GM21526 (cell line): ENCODE results near the gene ZNF444.
"Not testable (repeated sequence)": the region's sequence is repeated elsewhere in the genome, so short reads cannot be mapped to it uniquely, and the experiment has no call there.

Experiments
- ATAC-seq: cut with Tn5 transposase; IDR thresholded peaks from one replicate; pipeline ENCODE4 v1.9.1; 2021; ENCODE audit warnings: moderate library complexity; ENCODE audit not compliant: unreplicated experiment, low FRiP score

The ZNF444 gene

DNA sequence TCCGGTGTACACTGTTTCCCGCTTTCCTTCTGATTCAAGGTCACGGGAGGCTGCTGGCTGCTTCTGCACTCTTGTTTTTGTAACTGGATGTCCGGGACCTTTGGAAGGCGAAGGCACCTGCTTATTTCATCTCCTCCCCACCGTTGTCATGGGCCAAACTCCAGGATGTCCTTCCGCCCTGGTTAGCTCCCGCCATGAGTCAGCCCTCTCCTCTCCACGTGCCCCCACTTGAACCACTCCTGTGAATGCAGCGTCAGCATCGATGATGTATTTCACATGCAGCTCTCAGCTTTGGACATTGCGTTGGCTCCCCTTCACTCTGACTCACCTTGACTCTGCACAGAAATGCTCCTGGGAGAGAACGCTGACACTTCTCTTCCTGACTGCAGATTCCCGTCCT lies 29.2 kb downstream of the ZNF444 start:
- ATAC-seq = no peak

DNA sequence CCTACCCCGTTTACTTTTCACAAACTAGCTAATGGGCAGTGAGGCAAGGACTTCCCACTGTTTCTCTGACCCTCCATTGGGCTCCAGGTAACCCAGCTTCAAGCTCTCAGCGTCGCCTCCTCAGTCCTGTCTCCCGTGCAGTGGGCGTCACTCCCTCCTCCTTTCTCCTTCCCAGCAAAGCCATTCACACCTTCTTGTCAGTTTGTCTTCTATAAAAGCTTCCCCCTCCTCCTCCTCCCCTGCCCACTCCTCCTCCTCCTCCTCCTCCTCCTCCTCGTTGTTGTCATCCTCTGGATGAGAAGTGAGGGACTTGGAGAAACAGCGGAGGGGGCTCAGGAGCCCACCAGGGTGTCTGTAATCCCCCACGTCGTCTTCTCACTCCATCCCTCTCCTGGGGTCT lies 33.0 kb downstream of the ZNF444 start:
- ATAC-seq = no peak

DNA sequence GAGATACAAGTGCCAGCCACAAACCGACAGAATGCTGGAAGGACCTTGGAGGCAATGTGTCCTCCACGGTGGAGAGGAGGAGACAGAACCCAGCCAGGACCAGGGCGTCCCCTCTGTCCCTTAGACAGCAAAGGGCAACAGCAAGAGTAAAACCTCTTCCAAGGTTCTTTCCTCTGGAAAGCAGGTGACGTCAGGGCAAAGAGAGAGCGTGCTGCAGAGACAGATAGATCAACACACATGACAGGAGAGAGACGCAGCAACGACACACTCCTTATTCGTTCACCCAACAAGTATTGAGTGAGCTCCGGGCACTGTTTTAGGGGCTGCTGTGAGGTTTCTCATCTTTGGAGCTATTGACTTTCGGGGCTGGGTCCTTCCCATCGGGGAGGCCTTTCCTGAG lies 33.5 kb downstream of the ZNF444 start:
- no peak for ATAC-seq

DNA sequence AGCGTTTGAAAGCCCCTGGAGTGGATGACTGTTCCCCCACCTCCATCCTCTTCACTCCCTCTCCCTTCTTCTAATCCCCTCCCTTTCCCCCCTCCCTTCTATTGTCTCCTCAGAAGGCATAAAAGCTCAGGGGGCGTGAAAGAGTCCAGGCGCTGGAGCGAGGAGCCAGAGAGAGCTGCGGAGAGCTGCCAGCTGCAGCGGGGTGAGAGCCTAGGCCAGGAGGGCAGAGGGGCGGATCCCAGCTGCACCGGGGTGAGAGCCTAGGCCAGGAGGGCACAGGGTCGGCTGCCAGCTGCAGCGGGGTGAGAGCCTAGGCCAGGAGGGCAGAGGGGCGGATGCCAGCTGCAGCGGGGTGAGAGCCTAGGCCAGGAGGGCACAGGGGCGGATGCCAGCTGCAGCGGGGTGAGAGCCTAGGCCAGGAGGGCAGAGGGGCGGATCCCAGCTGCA lies 34.8 kb downstream of the ZNF444 start, which contains the start of gene GALP:
TSS of gene GALP (plus strand) at position 148 of the 447 bp plus-strand sequence. CDS start 1,101 bp downstream, outside the sequence.
- ATAC-seq = not testable (repeated sequence)

DNA sequence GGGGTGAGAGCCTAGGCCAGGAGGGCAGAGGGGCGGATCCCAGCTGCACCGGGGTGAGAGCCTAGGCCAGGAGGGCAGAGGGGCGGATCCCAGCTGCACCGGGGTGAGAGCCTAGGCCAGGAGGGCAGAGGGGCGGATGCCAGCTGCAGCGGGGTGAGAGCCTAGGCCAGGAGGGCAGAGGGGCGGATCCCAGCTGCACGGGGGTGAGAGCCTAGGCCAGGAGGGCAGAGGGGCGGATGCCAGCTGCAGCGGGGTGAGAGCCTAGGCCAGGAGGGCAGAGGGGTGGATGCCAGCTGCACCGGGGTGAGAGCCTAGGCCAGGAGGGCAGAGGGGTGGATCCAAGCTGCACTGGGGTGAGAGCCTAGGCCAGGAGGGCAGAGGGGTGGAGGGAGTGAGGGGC lies 35.2 kb downstream of the ZNF444 start:
- not testable (repeated sequence) for ATAC-seq

DNA sequence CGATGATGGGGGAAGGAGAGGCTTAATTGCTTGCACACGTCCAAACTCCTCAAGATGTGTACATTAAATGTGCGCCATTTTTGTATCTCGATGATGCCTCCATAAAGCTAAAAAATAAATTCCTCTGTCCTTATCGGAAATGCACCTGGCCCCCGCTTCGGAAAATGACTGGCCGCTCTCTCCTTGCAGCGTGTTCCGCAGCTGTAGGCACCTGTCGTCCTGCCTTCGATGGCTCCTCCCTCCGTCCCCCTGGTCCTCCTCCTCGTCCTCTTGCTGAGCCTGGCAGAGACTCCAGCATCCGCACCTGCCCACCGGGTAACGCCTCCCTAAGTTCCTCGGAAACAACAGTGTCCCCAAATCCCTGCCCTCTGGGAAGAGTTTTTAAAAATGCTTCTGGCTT lies 35.8 kb downstream of the ZNF444 start:
- ATAC-seq = no peak

DNA sequence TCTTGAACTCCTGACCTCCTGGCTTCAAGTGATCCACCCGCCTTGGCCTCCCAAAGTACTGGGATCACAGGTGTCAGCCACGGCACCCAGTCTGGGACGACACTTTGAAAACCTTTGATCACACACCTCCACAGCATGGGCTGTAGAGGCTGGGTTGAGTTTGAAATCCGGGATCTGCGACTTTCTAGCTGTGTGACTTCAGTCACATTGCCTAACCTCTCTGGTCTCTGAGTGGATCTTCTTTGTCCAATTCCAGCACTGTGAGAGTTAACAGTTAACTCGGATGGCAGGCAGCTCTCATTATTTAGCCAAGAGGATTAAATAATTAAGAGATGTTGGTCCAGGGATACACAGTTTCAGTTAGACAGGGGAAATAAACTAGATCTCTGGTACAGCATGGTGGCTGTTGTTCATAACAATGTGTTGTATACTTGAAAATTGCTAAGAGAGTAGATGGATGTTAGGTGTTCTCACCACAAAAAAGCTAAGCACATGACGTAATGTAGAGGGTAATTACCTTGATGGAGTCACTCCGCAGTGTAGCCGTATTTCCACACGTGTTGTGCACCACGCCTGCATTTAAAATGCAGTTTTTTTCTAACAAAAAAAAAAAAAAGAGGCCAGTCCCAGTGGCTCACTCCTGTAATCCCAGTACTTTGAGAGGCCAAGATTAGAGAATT lies 36.6 kb downstream of the ZNF444 start:
- ATAC-seq = no peak

DNA sequence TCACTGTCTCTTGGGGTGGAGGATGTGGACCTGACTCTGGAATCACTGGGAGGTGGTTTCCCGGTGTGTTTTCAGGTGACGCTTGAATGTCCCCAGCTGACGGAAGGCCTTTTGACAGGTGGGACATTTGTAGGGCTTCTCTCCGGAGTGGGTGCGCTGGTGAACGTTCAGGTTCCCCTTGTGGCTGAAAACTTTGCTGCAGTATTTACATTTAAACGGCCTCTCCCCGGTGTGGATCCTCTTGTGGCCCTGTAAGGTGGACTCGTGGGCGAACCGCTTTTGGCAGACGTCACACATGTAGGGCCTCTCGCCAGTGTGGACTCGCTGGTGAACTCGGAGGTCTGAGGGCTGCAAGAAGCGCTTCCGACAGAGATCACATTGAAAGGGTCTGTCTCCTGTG lies 48.7 kb downstream of the ZNF444 start:
- no peak for ATAC-seq

DNA sequence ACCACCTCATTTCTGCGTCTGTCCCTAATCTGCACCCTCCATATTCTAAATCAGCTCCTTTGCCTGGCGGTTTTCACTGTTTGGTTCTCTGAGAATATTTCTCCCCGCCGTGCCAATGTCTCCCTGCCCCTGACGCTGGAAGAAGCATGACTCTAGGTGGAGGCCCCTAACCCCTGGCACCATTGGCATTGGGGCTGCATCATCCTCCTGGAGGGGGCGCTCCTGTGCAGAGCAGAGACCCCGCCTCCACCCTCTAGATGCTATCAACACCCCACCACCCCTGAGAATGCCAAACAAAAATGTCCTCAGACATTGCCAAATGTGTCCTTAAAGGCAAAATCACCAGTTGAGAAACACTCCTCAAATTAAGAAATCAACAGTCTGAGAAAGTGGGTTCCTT lies 50.0 kb downstream of the ZNF444 start:
- ATAC-seq = no peak

DNA sequence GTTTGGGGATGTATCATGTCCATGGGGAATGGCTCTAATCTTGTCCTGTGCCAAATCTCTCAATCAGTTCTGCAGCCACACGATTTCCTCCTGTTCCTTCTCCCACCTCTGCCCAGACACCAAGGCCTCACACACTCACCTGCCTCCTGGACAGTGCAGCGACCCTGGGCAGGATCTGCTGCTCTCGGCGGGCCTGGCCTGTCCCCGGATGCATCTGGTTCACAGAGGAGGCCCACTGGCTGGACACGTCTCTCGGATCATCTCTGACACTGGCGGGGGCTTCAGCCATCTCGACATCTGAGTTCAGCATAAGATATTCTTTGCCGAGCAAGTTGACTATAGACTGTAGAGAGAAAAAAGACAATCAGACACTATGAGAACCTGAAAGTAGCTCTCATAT lies 50.6 kb downstream of the ZNF444 start:
- no peak for ATAC-seq

DNA sequence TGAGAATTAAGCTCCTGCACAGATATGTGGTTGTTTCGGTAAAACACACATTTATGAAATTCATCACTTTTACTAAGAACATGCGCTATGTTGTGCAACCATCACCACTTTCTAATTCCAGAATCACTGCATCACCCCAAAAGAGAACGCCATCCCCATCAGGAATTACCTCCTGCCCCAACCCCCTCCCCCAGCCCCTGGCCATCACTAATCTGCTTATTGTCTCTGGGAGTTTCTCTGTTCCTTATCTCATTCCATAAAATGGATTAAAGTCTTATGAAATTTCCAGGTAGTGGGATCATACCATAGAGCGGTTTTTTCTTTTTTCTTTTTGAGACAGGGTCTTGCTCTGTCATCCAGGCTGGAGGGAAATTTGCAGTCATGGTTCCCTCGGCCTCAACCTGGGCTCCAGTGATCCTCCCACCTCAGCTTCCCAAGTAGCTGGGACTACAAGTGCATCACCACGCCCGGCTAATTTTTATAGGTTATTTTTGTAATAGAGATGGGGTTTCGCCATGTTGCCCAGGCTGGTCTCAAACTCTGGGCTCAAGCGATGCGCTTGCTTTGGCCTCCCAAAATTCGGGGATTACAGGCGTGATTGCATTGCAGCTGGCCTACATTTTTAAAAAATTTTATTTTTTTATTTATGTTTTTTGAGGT lies 53.0 kb downstream of the ZNF444 start:
- no peak for ATAC-seq

DNA sequence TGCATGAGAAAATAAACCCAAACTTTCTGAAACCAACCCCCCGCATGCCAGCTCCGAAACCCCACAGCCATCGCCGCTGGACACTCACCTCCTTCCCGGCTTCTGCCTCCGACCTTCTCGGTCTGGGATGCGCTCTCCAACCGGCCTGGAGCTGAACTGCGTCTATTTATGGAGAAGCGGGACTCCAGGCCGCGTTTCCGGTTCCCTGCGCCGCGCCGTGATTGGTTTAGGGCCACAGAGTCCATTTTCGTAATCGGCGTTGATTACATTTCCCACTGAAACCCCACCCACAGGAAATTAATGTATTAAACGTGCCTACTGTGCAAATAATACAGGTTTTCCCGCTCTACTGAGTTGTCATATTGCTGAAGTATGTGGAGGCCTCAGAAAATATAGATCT lies 56.6 kb downstream of the ZNF444 start, which contains the start of gene ZSCAN5B:
TSS of gene ZSCAN5B (minus strand) at position 138 of the 400 bp plus-strand sequence. CDS start 4,731 bp downstream, outside the sequence.
- not testable (repeated sequence) for ATAC-seq

DNA sequence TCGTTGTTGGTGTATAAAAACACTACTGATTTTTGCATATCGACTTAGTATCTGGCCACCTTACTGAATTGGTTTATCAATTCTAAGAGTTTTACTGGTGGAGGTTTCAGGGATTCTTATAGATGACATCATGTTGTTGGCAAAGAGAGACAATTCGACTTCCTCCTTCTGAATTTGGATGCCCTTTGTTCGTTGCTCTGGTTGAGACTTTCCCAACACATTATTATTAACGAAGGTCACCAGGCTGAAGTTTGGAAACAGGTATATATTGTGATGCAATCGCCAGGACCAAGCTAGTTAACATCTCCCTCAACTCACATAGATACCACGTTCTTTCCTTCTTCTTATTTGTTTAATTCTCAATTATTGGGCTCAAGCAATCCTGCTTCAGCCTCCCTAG lies 58.6 kb downstream of the ZNF444 start:
- ATAC-seq = no peak

DNA sequence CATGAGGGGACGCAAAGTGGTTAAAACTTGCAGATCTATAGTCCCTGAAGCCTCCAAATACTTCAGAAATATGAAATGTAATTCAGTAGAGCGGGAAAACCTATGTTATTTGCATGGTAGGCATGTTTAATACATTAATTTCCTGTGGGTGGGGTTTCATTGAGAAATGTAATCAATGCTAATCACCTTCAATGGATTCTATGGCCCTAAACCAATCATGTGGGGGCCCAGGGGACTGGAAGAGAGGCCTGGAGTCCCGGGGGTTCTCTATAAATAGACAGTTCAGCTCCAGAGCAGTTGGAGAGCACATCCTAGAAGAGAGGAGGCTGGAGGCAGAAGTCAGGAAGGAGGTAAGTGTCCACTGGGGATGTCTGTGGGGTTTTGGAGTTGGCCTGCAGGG lies 60.9 kb downstream of the ZNF444 start, which contains the start of gene ZSCAN5C:
TSS of gene ZSCAN5C (plus strand) at position 301 of the 400 bp plus-strand sequence. CDS start 3,641 bp downstream, outside the sequence.
- ATAC-seq = no peak

DNA sequence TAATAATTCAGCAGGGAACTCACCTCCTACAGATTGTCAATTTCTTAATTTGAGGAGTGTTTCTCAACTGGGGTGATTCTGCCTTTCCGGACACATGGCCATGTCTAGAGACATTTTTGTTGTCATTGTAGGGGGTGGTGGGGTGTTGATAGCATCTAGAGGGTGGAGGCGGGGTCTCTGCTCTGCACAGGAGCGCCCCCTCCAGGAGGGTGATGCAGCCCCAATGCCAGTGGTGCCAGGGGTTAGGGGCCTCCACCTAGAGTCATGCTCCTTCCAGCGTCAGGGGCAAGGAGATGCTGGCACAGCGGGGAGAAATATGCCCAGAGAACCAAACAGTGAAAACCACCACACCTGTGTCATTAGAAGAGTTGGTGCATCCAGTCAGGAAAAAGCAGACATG lies 66.5 kb downstream of the ZNF444 start:
- not testable (repeated sequence) for ATAC-seq

DNA sequence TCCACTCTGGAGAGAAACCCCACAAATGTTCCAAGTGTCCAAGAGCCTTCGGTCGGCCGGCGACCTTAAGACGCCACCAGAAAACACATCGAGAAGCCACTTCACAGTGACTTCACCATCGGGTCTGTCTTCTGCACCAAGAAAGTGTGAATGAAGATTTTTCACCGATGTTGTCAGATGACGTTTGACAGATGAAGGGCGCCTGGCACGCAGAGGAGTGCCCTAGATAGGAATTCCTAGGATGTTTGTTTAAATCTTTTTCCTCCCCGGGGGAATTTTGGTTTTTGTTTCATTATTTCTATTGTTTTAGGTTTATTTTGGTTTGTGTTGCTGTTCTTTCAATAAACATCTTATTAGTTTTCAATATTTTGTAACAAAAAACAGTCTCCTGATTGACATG lies 68.0 kb downstream of the ZNF444 start:
- ATAC-seq = no peak

DNA sequence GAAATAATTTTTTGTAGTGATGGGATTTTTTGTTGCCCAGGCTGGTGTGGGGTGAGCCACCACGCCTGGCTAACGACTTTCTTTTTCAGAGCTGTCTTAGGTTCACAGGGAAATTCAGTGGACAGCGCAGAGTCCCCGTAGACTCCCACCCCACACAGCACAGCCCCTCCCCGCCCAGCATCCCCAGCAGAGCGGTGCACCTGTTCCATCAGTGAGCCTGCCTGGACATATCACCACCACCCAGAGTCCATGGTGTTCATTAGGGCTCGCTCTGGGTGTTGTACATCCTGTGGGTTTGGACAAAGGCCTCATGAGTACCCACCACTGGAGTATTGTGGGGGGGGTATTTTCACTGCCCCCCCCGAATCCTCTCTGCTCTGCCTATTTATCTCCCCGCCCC lies 68.9 kb downstream of the ZNF444 start:
- not testable (repeated sequence) for ATAC-seq
